ENCODE results near the gene PHOX2A.
"Not testable (repeated sequence)": the region's sequence is repeated elsewhere in the genome, so short reads cannot be mapped to it uniquely, and the experiment has no call there.

The PHOX2A gene

GRCh38 chr11:72222907-72223614, 20.9 kb downstream of the PHOX2A start:
- DNase-seq, result peak in 54 of 56 donors; percentile 46 to 92 (median 76)

DNA sequence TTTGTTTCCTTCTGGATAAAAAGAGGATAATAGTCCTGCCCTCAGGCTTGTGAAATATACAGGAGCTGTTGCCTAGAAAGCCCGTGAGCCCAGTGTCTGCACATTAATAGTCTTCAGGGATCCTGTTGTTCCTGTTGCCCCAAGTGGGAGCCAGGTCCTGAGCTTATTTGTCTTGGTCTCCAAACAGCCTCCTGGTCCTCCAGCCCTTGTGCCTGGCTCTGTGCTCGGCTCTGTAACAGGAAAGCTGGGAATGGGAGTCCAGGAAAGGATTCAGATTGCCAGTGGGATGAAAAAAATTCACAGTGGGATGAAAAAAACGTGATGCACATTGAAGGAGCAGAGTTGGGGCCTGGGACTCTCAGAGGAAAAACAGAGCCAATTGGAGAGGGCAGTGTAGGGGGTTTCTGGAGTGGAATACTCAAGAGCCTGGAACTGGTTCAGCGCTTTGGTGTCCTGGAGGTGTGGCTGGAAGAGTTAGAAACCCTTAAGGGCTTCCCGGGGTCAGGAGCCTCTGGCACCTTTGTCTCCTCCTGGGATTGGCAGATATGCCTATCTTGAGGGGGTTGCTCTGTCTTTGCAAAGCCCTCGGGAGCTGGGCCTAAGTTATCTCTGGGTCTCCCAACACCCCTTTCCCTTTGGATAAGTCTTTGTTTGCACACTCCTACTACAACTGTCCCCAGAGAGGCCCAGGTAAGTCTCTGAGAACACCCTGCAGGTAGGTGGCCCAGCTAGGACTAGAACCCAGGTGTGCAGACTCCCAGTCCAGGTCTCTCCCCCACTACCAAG, 21.7 kb downstream of the PHOX2A start:
- DNase-seq, result peak in 1 of 56 donors; percentile 34

DNA sequence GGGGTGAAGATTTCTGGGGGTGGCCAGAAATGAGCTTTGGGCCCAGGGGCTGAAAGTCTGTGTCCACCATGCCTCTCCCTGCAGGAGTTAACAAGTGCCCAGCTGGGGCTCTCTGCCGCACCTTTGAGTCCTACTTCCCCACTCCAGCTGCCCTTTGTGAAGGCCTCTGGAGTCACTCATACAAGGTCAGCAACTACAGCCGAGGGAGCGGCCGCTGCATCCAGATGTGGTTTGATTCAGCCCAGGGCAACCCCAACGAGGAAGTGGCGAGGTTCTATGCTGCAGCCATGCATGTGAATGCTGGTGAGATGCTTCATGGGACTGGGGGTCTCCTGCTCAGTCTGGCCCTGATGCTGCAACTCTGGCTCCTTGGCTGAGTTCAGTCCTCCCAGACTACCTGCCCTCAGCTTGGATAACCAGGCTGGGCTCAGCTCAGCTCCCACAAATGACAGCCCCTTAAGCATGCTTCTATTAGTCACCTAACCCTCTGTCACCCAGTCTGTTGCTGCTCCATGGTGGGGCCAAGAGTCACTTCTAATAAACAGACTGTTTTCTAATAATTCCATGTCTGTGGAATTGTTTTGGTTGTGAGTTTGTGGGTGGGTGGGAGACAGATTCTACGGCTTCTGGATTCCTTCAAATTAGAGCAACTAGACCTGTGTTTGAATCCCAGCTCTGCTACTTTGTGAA, 22.4 kb downstream of the PHOX2A start:
- no peak for DNase-seq

- peak in 6 of 56 donors; percentile 15 to 46 (median 30) for DNase-seq
Measured at GRCh38 chr11:72220696-72221363, 23.1 kb downstream of the PHOX2A start.

- DNase-seq, result no peak
Measured at GRCh38 chr11:72218251-72218745, 25.7 kb downstream of the PHOX2A start.

DNA sequence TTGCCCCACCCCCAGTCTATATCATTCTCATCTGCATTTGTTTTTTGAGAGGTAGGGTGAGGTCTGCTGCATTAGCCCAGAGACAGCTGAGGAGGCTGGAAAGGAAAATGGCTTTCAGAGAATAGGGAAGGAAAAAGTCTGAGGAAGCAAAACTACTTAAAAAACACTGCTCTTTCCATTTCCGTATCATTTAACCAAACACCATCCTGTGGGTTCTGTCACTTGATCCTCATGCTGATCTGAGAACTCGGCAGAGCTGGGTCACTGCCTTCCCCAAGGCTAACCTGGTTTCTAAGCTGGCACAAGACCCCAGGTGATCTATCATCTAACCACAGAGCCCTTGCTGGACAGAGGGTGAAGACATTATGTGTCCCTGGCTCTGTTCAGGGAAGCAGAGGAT, 26.1 kb downstream of the PHOX2A start:
- peak in 1 of 56 donors; percentile 10 for DNase-seq

DNA sequence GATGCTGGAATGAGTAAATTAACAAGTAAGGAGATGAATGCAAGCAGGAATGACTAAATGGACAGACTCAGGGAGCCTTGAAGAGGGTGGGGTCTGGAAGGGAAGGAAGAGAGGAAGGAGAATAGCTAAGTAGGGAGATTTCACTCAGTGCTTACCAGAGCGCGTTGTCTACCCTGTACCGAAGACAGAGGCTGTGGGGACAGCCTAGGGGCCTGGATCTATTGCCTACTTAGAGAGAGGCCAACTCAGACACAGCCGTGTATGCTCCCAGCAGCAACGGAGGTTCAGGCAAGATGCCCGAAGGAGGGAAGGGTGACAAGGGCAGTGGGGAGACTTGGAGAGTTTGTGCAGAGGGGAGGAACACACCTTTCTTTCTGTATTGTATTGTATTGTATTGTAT, 27.3 kb downstream of the PHOX2A start, which contains the start of gene FOLR2:
TSS of gene FOLR2 (plus strand) at position 157 of the 400 bp plus-strand sequence. CDS start 1,791 bp downstream, outside the sequence.
- no peak for DNase-seq

- DNase-seq, result no peak
Measured at GRCh38 chr11:72209101-72209500, 34.9 kb downstream of the PHOX2A start.

DNA sequence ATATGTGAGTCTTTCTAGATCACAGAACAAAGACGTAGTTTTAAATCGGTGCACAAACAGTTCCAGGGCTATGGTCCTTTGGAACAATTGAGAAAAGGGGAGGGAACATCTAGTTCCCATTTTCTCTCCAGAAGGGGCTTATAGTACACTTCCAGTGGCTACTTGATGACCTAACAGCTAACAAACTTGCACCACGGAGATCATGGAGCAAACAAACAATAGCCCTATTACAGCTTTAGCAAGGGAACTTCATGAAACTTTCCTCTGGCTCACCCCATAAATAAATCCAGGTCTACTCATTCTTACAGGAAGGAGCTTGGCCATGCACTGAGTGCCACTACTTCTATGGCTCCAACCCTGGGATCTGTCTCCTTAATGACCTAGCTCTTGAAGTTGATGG, 35.7 kb downstream of the PHOX2A start:
- no peak for DNase-seq

DNA sequence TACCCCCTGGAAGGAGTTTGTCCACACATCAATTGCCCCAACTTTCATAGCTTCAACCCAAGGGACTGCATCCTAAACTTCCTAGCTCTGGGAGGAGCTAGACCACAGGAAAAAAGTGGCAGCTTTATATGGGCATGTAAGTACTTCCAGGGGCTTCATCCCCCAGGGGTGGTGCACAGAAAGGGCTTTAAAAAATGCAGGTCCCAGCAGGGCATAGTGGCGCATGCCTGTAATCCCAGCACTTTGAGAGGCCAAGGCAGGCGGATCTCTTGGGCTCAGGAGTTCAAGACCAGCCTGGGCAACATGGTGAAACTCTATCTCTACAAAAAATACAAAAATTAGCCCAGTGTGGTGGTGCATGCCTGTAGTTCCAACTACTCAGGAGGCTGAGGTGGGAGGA, 37.2 kb downstream of the PHOX2A start:
- DNase-seq, result not testable (repeated sequence)

DNA sequence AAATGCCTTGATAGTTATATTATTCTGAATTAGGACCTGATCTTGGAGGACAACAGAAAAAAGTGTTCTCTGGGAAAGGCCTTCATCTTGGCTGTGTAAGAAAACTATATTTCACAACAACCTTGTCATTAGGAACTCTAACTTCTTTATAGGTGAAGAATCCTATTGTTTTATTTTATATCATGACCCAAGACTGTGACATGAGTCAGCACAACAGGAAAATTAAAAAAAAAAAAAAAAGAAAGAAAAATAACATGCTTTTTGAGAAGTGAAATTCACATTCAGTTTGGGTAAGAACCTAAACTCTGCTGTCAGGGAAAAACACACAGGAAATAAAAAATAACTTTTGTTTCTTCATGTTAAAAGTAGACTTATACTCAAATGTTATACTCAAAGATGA, 39.1 kb downstream of the PHOX2A start:
- DNase-seq, result no peak

DNA sequence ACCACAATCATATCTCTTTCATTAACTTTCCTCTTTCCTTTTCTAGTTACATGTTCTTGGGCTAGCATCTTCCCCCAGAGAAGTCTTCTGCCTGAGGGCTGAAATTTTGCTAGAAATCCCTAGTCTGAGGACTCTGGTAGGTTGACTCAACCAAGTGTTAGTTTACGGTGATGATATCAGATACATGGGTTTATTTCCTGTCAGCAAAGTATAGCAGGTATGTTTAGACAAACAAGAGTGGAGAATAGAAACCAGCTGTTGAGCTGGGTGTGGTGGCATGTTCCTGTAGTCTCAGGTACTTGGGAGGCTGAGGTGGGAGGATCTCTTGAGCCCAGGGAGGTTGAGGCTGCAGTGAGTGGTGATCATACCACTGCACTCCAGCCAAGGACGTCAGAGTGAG, 40.8 kb downstream of the PHOX2A start:
- no peak for DNase-seq

- DNase-seq, result no peak
Measured at GRCh38 chr11:72202571-72202970, 41.4 kb downstream of the PHOX2A start.

DNA sequence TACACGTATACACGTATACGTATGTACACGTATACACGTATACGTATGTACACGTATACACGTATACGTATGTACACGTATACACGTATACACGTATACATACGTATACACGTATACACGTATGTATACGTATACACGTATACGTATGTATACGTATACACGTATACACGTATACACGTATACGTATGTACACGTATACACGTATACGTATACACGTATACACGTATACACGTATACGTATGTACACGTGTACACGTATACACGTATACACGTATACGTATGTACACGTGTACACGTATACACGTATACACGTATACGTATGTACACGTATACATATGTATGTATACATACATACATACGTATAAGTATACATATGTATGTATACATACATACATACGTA, 42.5 kb downstream of the PHOX2A start:
- DNase-seq, result not testable (repeated sequence)

DNA sequence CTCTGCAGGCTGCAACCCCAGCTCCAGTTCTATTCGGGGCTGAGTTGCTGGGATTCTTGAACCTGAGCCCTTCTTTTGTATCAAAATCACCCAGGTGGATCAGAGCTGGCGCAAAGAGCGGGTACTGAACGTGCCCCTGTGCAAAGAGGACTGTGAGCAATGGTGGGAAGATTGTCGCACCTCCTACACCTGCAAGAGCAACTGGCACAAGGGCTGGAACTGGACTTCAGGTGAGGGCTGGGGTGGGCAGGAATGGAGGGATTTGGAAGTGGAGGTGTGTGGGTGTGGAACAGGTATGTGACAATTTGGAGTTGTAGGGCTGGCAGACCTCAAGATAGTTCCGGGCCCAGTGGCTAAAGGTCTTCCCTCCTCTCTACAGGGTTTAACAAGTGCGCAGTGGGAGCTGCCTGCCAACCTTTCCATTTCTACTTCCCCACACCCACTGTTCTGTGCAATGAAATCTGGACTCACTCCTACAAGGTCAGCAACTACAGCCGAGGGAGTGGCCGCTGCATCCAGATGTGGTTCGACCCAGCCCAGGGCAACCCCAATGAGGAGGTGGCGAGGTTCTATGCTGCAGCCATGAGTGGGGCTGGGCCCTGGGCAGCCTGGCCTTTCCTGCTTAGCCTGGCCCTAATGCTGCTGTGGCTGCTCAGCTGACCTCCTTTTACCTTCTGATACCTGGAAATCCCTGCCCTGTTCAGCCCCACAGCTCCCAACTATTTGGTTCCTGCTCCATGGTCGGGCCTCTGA, 48.3 kb downstream of the PHOX2A start:
- DNase-seq, result no peak

DNA sequence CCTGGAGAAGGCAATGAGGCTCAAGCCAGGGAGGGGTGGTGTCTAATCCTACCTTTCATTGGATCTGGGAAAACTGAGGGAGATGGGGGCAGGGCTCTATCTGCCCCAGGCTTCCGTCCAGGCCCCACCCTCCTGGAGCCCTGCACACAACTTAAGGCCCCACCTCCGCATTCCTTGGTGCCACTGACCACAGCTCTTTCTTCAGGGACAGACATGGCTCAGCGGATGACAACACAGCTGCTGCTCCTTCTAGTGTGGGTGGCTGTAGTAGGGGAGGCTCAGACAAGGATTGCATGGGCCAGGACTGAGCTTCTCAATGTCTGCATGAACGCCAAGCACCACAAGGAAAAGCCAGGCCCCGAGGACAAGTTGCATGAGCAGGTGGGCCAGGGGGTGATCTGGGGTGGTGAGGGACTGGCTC, 52.0 kb downstream of the PHOX2A start, which contains the start of gene FOLR1:
TSS of gene FOLR1 (plus strand) at position 180 of the 421 bp plus-strand sequence. CDS start at position 214, 34 bp downstream.
- no peak for DNase-seq

- no peak for DNase-seq
Measured at GRCh38 chr11:72190631-72191071, 53.3 kb downstream of the PHOX2A start.

DNA sequence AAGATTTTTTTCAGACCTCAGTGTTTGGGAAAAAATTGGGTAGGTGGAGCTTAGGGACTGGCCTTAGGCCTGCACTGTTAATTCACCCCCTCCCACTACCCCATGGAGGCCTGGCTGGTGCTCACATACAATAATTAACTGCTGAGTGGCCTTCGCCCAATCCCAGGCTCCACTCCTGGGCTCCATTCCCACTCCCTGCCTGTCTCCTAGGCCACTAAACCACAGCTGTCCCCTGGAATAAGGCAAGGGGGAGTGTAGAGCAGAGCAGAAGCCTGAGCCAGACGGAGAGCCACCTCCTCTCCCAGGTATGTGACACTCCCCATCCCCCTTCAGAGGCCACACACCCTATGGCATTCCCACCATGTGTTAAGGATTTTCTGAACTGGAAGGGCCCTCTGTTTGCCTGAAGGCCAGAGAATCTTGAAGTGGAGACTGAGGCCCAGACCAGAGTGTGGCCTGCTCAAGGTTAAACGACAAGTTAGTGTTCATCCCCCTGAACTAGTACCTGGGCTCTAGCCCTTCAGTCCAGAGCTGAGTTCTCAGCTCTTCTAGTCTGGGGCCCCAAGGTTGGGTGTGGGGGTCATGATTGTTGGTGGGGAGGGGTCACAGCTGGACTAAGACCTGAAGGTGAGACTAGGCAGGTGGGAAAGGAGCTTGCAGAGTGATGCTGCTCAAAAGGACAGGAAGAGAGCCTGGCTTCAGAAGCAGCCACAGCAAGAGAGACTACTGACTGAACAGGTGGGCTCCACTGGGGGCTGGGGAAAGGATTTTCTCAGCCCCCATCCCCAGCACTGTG, 54.3 kb downstream of the PHOX2A start:
- peak in 21 of 56 donors; percentile 2 to 46 (median 12) for DNase-seq

Measured in nucleus accumbens (tissue), 56 donors.